Transverse colon (tissue), 4 donors: Measurements from ENCODE around the gene NPAS3. TPM values are rescaled to one million over a fixed set of nuclear protein-coding genes. Genes with fewer than 3 reads are reported as not detected.

Source experiments
- DNase-seq: peaks from one replicate; pipeline ENCODE4 v3.0.0-alpha.2; 2019
- H3K27ac ChIP-seq, 4 donors: fragments of 200-600 bp; sonication (generic); 2 replicates each; pipeline ENCODE4 v1.5.1; 2016 to 2018; ENCODE audit warnings: inconsistent platforms in 4 of 4
- H3K27me3 ChIP-seq: fragments of 200-600 bp; sonication (generic); 2 replicates; pipeline ENCODE4 v1.5.1; 2017; ENCODE audit warnings: inconsistent platforms
- H3K36me3 ChIP-seq, 4 donors: fragments of 200-600 bp; sonication (generic); 2 replicates each; pipeline ENCODE4 v1.5.1; 2017 to 2019; ENCODE audit warnings: inconsistent platforms in 4 of 4
- H3K4me1 ChIP-seq, 4 donors: fragments of 200-600 bp; sonication (generic); 2 replicates each; pipeline ENCODE4 v1.5.1; 2017 to 2020; ENCODE audit warnings: inconsistent platforms in 4 of 4
- H3K4me3 ChIP-seq, 4 donors: fragments of 200-600 bp; sonication (generic); 1 replicate in 1 of 4; 2 replicates in 3 of 4; pipeline versions ENCODE4 v1.5.1 to v1.6.1; 2017 to 2019; ENCODE audit warnings: inconsistent platforms in 4 of 4
- H3K9me3 ChIP-seq, 2 donors: fragments of 200-600 bp; sonication (generic); 2 replicates each; pipeline ENCODE4 v1.5.1; 2017 to 2019; ENCODE audit warnings: inconsistent platforms in 2 of 2
- EP300 ChIP-seq: sonication (generic); formaldehyde crosslinking; IDR thresholded peaks from one replicate; pipeline ENCODE4 v1.6.1; 2017; ENCODE audit warnings: antibody characterized with exemption, low read depth
- POLR2A ChIP-seq: fragments of 450-650 bp; IDR thresholded peaks from one replicate; pipeline ENCODE4 v1.6.1; 2016; ENCODE audit warnings: antibody characterized with exemption, mild to moderate bottlenecking, moderate library complexity
- POLR2AphosphoS5 ChIP-seq, 3 donors: sonication (generic); formaldehyde crosslinking; IDR thresholded peaks; one replicate each; pipeline ENCODE4 v1.6.1; 2016; ENCODE audit warnings: antibody characterized with exemption in 3 of 3
- WGBS, 2 donors: methylation state at CpG; one replicate each; pipeline ENCODE4 v1.1.5; 2018; ENCODE audit warnings: low coverage in 1 of 2; 5-methylcytosine and 5-hydroxymethylcytosine counted together
- in situ Hi-C, 4 donors: fragments of 200-750 bp; cut with MboI; loops; one replicate each; pipeline versions ENCODE4 v1.15.0 to v1.15.1; 2017; ENCODE audit warnings: low sequenced_read_pairs in 3 of 4, low pct_ligation_motif_present in 1 of 4, low pct_unique_long_range_greater_than_20kb in 1 of 4
- intact Hi-C: fragments of 100-400 bp; cut with DNase I; formaldehyde crosslinking; loops from one replicate; pipeline ENCODE4 v1.15.1; 2023; ENCODE audit warnings: low total_unique reads
- total RNA-seq, 4 donors: library from RNA; depleted of rRNA; stranded (reverse); fragments of >200 nt; gene quantifications; one replicate each; pipeline ENCODE4 v1.1.0, GENCODE V29; 2016
- TF ChIP-seq, protein P1 (sequence below), 5 experiments: fragments of 200-600 bp in 3 of 5; fragments of 450-650 bp in 2 of 5; sonication (generic) in 3 of 5; IDR thresholded peaks; 1 replicate in 2 of 5; 2 replicates in 3 of 5; pipeline ENCODE4 v1.5.1; 2016 to 2017; ENCODE audit warnings: antibody characterized with exemption in 5 of 5, inconsistent platforms in 3 of 5, mild to moderate bottlenecking in 2 of 5, moderate library complexity in 1 of 5

Gene NPAS3
- total RNA-seq, 4 donors from 2014 or later: 0.96 to 6.4 (median 1.8) TPM

- in situ Hi-C loops: no loop called here
- no peaks in the 10 kb centered on the region for H3K27me3 ChIP-seq
- H3K9me3 ChIP-seq: no peaks in the 10 kb centered on the region
- WGBS, 2 donors: 65 to 72% methylated on average over 6 to 11 of the region's 11 CpGs
- H3K36me3 ChIP-seq: no peaks in the 10 kb centered on the region
- H3K27ac ChIP-seq: no peak overlapping the region
- intact Hi-C loops: no loop called here
- no peaks in the 10 kb centered on the region for H3K4me1 ChIP-seq
- no peak for DNase-seq
- TF ChIP-seq POLR2A (no peak), EP300 (no peak), POLR2AphosphoS5 (IDR thresholded peaks at IDR 0.05) (no peak)
- TF ChIP-seq, protein P1, sequence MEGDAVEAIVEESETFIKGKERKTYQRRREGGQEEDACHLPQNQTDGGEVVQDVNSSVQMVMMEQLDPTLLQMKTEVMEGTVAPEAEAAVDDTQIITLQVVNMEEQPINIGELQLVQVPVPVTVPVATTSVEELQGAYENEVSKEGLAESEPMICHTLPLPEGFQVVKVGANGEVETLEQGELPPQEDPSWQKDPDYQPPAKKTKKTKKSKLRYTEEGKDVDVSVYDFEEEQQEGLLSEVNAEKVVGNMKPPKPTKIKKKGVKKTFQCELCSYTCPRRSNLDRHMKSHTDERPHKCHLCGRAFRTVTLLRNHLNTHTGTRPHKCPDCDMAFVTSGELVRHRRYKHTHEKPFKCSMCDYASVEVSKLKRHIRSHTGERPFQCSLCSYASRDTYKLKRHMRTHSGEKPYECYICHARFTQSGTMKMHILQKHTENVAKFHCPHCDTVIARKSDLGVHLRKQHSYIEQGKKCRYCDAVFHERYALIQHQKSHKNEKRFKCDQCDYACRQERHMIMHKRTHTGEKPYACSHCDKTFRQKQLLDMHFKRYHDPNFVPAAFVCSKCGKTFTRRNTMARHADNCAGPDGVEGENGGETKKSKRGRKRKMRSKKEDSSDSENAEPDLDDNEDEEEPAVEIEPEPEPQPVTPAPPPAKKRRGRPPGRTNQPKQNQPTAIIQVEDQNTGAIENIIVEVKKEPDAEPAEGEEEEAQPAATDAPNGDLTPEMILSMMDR (IDR thresholded peaks at IDR 0.05): no peak
- no peak overlapping the region for H3K4me3 ChIP-seq
Measured at GRCh38 chr14:33652566-33653307, 714.1 kb downstream of the NPAS3 start.

DNA sequence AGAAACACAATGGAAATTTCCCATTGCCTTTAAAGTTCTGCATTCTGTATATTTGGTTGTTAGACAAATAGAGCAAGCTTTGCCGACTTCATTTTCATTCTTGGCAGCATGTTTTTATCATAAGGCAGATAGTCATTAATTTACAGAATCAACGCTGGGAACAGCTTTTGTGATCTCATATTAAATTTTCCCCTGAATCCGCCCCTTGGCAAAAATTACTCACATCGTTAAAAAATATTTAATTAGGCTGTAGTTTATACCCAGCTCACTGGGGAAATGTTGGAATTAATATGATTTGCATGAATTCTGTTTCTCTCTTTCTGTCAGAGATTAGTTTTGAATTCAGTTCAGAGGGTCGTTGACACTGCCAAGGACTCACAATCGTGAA is 714.6 kb downstream of the NPAS3 start:
- no peak overlapping the region for H3K4me3 ChIP-seq
- no peak for DNase-seq
- WGBS, 2 donors: 72 to 79% methylated on average over 6 of the region's 6 CpGs
- H3K27ac ChIP-seq: no peak overlapping the region
- H3K9me3 ChIP-seq: no peaks in the 10 kb centered on the region
- in situ Hi-C loops: no loop called here
- H3K4me1 ChIP-seq: no peaks in the 10 kb centered on the region
- intact Hi-C loops: no loop called here
- TF ChIP-seq POLR2AphosphoS5 (IDR thresholded peaks at IDR 0.05): no peak
- no peak for TF ChIP-seq EP300
- TF ChIP-seq POLR2A: no peak
- TF ChIP-seq, protein P1 (IDR thresholded peaks at IDR 0.05): no peak
- no peaks in the 10 kb centered on the region for H3K36me3 ChIP-seq
- H3K27me3 ChIP-seq: no peaks in the 10 kb centered on the region

- TF ChIP-seq POLR2AphosphoS5 (IDR thresholded peaks at IDR 0.05): no peak
- TF ChIP-seq POLR2A: no peak
- TF ChIP-seq EP300: no peak
- TF ChIP-seq, protein P1 (IDR thresholded peaks at IDR 0.05): no peak
- no peaks in the 10 kb centered on the region for H3K9me3 ChIP-seq
- H3K27me3 ChIP-seq: no peaks in the 10 kb centered on the region
- H3K36me3 ChIP-seq: no peaks in the 10 kb centered on the region
- H3K27ac ChIP-seq: no peak overlapping the region
- intact Hi-C loops: no loop called here
- 69 to 70% methylated on average over 4 of the region's 4 CpGs for WGBS, 2 donors
- no peak for DNase-seq
- in situ Hi-C loops: no loop called here
- no peaks in the 10 kb centered on the region for H3K4me1 ChIP-seq
- H3K4me3 ChIP-seq: no peak overlapping the region
Measured at GRCh38 chr14:33655421-33655820, 716.7 kb downstream of the NPAS3 start.

- intact Hi-C loops: no loop called here
- 73% methylated on average over 3 of the region's 3 CpGs for WGBS, 2 donors
- H3K27ac ChIP-seq: no peak overlapping the region
- DNase-seq: no peak
- no peaks in the 10 kb centered on the region for H3K4me1 ChIP-seq
- H3K27me3 ChIP-seq: no peaks in the 10 kb centered on the region
- in situ Hi-C loops: no loop called here
- H3K4me3 ChIP-seq: no peak overlapping the region
- H3K36me3 ChIP-seq: no peaks in the 10 kb centered on the region
- TF ChIP-seq POLR2A (no peak), EP300 (no peak), POLR2AphosphoS5 (IDR thresholded peaks at IDR 0.05) (no peak)
- TF ChIP-seq, protein P1 (IDR thresholded peaks at IDR 0.05): no peak
- H3K9me3 ChIP-seq: no peaks in the 10 kb centered on the region
Measured at GRCh38 chr14:33657476-33657875, 718.8 kb downstream of the NPAS3 start.
